ENCODE data around the gene IRF2BP2. TPM values are rescaled to one million over a fixed set of nuclear protein-coding genes. Genes with fewer than 3 reads are reported as not detected.

Gene IRF2BP2
- total and polyA plus RNA-seq, 2 donors (not counting 1 experiment from before 2014, with no cell fraction given) = 126 to 255 TPM

- Mint-ChIP-seq H3K27ac (peak overlapping the region; percentile 85), H3K9me3 (ENCODE audit: insufficient read depth) (no peaks in the 10 kb centered on the region), H3K4me1 (peaks cover 69% of the 10 kb centered on the region), H3K4me3 (peak overlapping the region; percentile 92), H3K27me3 (no peaks in the 10 kb centered on the region)
- peak overlapping the region; percentile 93 for H3K4me2 ChIP-seq (replicated peaks; ENCODE audit: low read depth, low read length, poor library complexity, severe bottlenecking)
- H3K9ac ChIP-seq (ENCODE audit: low read length) = peak overlapping the region; percentile 76
- DNase-seq (no peak), ATAC-seq (ENCODE audit: low read depth) (no peak)
- H3K4me3 ChIP-seq (ENCODE audit: control extremely low read depth in 1 of 5, extremely low read depth in 1 of 5, insufficient read depth in 1 of 5, low read depth in 2 of 5, low read length in 4 of 5) = peak overlapping the region; percentile 61 to 73 (median 63)
- H2AFZ ChIP-seq (ENCODE audit: insufficient read depth, low read depth, low read length, poor library complexity, severe bottlenecking) = no peak overlapping the region
- peak overlapping the region; percentile 90 to 93 for H3K27ac ChIP-seq (ENCODE audit: low read length in 2 of 2)
- peaks cover 66% of the 10 kb centered on the region for H3K79me2 ChIP-seq (ENCODE audit: control insufficient read depth, insufficient read depth, low read length)
- peaks cover 61 to 74% of the 10 kb centered on the region in 2 donors for H3K4me1 ChIP-seq (ENCODE audit: control insufficient read depth in 2 of 2, insufficient read depth in 2 of 2, low read length in 2 of 2)
- peaks cover 20% of the 10 kb centered on the region for H4K20me1 ChIP-seq (ENCODE audit: control insufficient read depth, insufficient read depth, low read length, poor library complexity, severe bottlenecking)
- intact Hi-C loops (cut with micrococcal nuclease) = no loop called here
- TF ChIP-seq, protein P1, sequence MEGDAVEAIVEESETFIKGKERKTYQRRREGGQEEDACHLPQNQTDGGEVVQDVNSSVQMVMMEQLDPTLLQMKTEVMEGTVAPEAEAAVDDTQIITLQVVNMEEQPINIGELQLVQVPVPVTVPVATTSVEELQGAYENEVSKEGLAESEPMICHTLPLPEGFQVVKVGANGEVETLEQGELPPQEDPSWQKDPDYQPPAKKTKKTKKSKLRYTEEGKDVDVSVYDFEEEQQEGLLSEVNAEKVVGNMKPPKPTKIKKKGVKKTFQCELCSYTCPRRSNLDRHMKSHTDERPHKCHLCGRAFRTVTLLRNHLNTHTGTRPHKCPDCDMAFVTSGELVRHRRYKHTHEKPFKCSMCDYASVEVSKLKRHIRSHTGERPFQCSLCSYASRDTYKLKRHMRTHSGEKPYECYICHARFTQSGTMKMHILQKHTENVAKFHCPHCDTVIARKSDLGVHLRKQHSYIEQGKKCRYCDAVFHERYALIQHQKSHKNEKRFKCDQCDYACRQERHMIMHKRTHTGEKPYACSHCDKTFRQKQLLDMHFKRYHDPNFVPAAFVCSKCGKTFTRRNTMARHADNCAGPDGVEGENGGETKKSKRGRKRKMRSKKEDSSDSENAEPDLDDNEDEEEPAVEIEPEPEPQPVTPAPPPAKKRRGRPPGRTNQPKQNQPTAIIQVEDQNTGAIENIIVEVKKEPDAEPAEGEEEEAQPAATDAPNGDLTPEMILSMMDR (IDR thresholded peaks at IDR 0.05) = no peak
- TF ChIP-seq EZH2 (IDR thresholded peaks at IDR 0.05; ENCODE audit: borderline replicate concordance, insufficient read depth, low read depth, low read length, poor library complexity, severe bottlenecking) = no peak
- CTCF ChIA-PET = interaction anchor here (1.0 to 10.9 kb wide), 4 partner anchors 7 to 479 kb away, joined by 3 to 157 read pairs (median 10); no protein-coding TSS in a partner anchor
- no CpG with 5 or more reads among the region's 3 CpGs for WGBS (ENCODE audit: insufficient coverage)
- POLR2A ChIA-PET = no interaction called here
- H3K9me3 ChIP-seq (ENCODE audit: control extremely low read depth in 1 of 3, control insufficient read depth in 2 of 3, insufficient read depth in 1 of 3, low read length in 2 of 3) = peaks cover 0 to 4% (median 1%) of the 10 kb centered on the region in 3 donors
- H3K36me3 ChIP-seq (replicated peaks in 1 of 2; ENCODE audit: control extremely low read depth in 1 of 2, control insufficient read depth in 1 of 2, extremely low read depth in 1 of 2, insufficient read depth in 2 of 2, low read length in 1 of 2) = peaks cover 0 to 7% of the 10 kb centered on the region in 2 experiments
- no peaks in the 10 kb centered on the region for H3K27me3 ChIP-seq (replicated peaks in 1 of 4; ENCODE audit: control extremely low read depth in 1 of 4, control insufficient read depth in 3 of 4, insufficient read depth in 4 of 4, low read length in 3 of 4)
These were observed 4.5 kb downstream of the IRF2BP2 start for GRCh38 chr1:234605399-234605982.
